GM21717 (cell line): Measurements from ENCODE around the gene BEST4.
"Not testable (repeated sequence)": the region's sequence is repeated elsewhere in the genome, so short reads cannot be mapped to it uniquely, and the experiment has no call there.

Experiments
- ATAC-seq: cut with Tn5 transposase; IDR thresholded peaks from one replicate; pipeline ENCODE4 v1.9.1; 2021; ENCODE audit warnings: mild to moderate bottlenecking, moderate library complexity; ENCODE audit not compliant: unreplicated experiment

BEST4 gene

GRCh38 chr1:44803062-44803311 lies 15.0 kb upstream of the BEST4 start:
- no peak for ATAC-seq

- no peak for ATAC-seq
Measured at GRCh38 chr1:44802306-44803061, 14.5 kb upstream of the BEST4 start.

- ATAC-seq = no peak
Measured at GRCh38 chr1:44801491-44802305, 13.7 kb upstream of the BEST4 start.

- peak; percentile 75 for ATAC-seq
Measured at GRCh38 chr1:44799770-44800584, 12.0 kb upstream of the BEST4 start, which contains the start of gene PLK3. Gene PLK3 (plus strand): TSS chr1:44800377. CDS start chr1:44800464, 87 bp downstream.

GRCh38 chr1:44798481-44799365 lies 10.8 kb upstream of the BEST4 start:
- no peak for ATAC-seq

- ATAC-seq = not testable (repeated sequence)
Measured at GRCh38 chr1:44797886-44798285, 9.9 kb upstream of the BEST4 start.

GRCh38 chr1:44792736-44793502 lies 4.9 kb upstream of the BEST4 start:
- ATAC-seq = no peak

GRCh38 chr1:44790968-44791801 lies 3.2 kb upstream of the BEST4 start:
- no peak for ATAC-seq

- no peak for ATAC-seq
Measured at GRCh38 chr1:44787506-44787905, 464 bp downstream of the BEST4 start.

- ATAC-seq = no peak
Measured at GRCh38 chr1:44786841-44787426, 1.0 kb downstream of the BEST4 start.

GRCh38 chr1:44786138-44786840 lies 1.7 kb downstream of the BEST4 start:
- ATAC-seq = peak; percentile 46

- ATAC-seq = no peak
Measured at GRCh38 chr1:44785501-44786137, 2.4 kb downstream of the BEST4 start.

- no peak for ATAC-seq
Measured at GRCh38 chr1:44785029-44785380, 3.0 kb downstream of the BEST4 start.

GRCh38 chr1:44784094-44785028 lies 3.6 kb downstream of the BEST4 start:
- no peak for ATAC-seq

- no peak for ATAC-seq
Measured at GRCh38 chr1:44783697-44784093, 4.3 kb downstream of the BEST4 start.

GRCh38 chr1:44780583-44781121 lies 7.3 kb downstream of the BEST4 start:
- ATAC-seq = no peak
